ENCODE results near the gene NR5A1. TPM values are rescaled to one million over a fixed set of nuclear protein-coding genes. Genes with fewer than 3 reads are reported as not detected.

Gene NR5A1
- total RNA-seq, 1 donor from 2014 or later = not detected

GRCh38 chr9:124450241-124450924 is 56.8 kb downstream of the NR5A1 start, which contains the start of gene ADGRD2:
ADGRD2 (plus strand) TSS chr9:124450451; CDS start chr9:124451667, 1,216 bp downstream.
- Mint-ChIP-seq H3K4me1 (no peaks in the 10 kb centered on the region), H3K36me3 (ENCODE audit: low read depth) (no peaks in the 10 kb centered on the region), H3K4me3 (no peak within 1 kb of the TSS), H3K27ac (no peak within 1 kb of the TSS), H3K9me3 (no peaks in the 10 kb centered on the region), H3K27me3 (peaks cover 27% of the 10 kb centered on the region)
- intact Hi-C loops (cut with micrococcal nuclease) = no loop called here
- DNase-seq = no peak

DNA sequence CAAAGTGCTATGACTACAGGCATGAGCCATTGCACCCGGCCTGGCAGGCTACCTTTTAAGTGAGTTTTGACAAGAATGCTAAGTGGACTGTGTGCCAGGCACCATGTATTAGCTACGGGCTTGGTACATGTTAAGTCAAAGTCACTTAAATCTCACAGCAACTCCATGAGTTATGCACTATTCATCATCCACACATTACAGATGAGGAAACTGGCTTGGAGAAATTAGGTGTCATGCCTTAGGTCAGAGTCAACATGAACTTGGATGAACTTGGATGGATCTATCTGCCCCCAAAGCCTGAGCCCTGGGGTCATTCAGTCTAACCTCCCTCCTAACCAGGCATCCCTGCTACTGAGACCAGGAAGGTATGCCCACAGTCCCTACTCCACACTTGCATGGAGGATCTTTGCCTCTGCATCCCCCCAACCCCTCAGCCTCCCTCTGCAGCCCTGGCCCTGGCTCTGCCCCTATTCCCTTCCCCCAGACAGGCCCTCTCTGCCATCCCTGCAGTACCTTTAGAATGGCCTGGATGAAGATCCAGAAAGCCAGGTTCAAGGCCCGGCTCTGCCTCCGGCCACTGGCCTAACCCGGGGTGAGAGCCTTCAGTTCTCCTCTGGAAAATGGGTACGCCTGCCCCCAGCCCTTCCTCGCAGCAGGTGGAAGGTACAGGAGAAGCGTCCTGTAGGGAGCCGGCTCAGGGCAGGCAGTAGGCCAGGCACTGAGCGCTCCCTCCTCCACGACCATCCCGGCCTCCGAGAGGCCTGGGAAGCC is 57.6 kb downstream of the NR5A1 start:
- H3K27me3 Mint-ChIP-seq = peaks cover 27% of the 10 kb centered on the region
- no peaks in the 10 kb centered on the region for H3K36me3 Mint-ChIP-seq (ENCODE audit: low read depth)
- no peak for DNase-seq
- no peaks in the 10 kb centered on the region for H3K4me1 Mint-ChIP-seq
- H3K27ac Mint-ChIP-seq = no peak overlapping the region
- no peaks in the 10 kb centered on the region for H3K9me3 Mint-ChIP-seq
- no peak overlapping the region for H3K4me3 Mint-ChIP-seq
- intact Hi-C loops (cut with micrococcal nuclease) = no loop called here

GRCh38 chr9:124448019-124448418 is 59.2 kb downstream of the NR5A1 start:
- H3K36me3 Mint-ChIP-seq (ENCODE audit: low read depth) = no peaks in the 10 kb centered on the region
- intact Hi-C loops (cut with micrococcal nuclease) = no loop called here
- no peak for DNase-seq
- H3K27ac Mint-ChIP-seq = no peak overlapping the region
- H3K4me1 Mint-ChIP-seq = no peaks in the 10 kb centered on the region
- no peaks in the 10 kb centered on the region for H3K9me3 Mint-ChIP-seq
- peaks cover 27% of the 10 kb centered on the region for H3K27me3 Mint-ChIP-seq
- H3K4me3 Mint-ChIP-seq = no peak overlapping the region

DNA sequence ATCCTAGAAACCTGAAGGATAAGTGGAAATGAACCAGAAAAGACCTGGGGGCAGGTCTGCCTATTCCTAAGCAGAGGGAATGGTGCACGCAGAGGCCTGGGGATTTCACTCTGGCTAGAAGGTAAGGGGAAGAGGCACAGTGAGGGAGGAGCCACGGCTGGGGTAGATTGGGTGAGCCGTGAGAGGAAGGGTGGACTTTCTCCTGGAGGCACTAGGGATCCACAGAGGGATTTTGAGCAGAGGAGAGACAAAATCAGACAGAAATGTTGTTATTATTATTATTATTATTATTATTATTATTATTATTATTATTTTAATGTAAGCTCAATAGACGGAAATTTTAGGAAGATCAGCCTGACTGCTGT is 59.9 kb downstream of the NR5A1 start:
- Mint-ChIP-seq H3K9me3 (no peaks in the 10 kb centered on the region), H3K36me3 (ENCODE audit: low read depth) (no peaks in the 10 kb centered on the region), H3K27ac (no peak overlapping the region), H3K27me3 (peaks cover 25% of the 10 kb centered on the region), H3K4me1 (no peaks in the 10 kb centered on the region), H3K4me3 (no peak overlapping the region)
- DNase-seq = no peak
- intact Hi-C loops (cut with micrococcal nuclease) = no loop called here

DNA sequence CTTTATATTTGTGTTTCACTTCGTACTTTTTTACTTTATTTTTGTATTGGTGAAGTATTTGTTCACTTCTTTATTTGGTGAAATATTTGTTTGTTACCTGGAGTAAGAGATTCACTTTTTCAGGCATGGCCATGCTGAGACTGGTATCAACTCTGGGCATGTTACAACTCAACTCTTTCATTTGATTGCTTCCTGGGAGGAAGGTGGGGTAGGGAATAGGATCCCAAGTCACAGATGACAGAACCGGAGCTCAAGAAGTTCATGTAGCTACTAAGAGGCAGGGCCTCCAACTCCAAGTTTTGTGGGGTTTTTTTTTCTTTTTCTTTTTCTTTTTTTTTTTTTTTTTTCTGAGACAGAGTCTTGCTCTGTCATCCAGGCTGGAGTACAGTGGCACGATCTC is 63.0 kb downstream of the NR5A1 start:
- Mint-ChIP-seq H3K27me3 (peaks cover 16% of the 10 kb centered on the region), H3K36me3 (ENCODE audit: low read depth) (no peaks in the 10 kb centered on the region), H3K4me3 (no peak overlapping the region), H3K4me1 (no peaks in the 10 kb centered on the region), H3K27ac (no peak overlapping the region), H3K9me3 (no peaks in the 10 kb centered on the region)
- intact Hi-C loops (cut with micrococcal nuclease) = no loop called here
- no peak for DNase-seq

DNA sequence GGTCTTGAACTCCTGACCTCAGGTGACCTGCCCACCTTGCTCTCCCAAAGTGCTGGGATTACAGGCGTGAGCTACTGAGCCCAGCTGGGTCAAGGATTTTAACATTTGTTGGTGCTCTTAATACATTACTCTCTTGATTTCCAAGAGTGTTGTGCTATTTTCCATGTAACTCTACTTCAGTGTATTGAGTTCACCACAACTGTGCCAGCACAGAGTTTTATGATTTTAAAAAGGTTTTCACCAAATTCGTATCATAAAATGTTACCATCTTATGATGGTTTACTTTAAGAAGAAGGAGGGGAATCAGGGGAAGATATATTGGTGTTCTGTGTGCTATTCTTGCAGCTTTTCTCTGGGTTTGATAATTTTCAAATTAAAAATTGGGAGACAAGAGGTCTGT is 63.6 kb downstream of the NR5A1 start:
- H3K27ac Mint-ChIP-seq = no peak overlapping the region
- H3K9me3 Mint-ChIP-seq = no peaks in the 10 kb centered on the region
- no peak for DNase-seq
- intact Hi-C loops (cut with micrococcal nuclease) = no loop called here
- no peaks in the 10 kb centered on the region for H3K36me3 Mint-ChIP-seq (ENCODE audit: low read depth)
- no peak overlapping the region for H3K4me3 Mint-ChIP-seq
- peaks cover 14% of the 10 kb centered on the region for H3K27me3 Mint-ChIP-seq
- no peaks in the 10 kb centered on the region for H3K4me1 Mint-ChIP-seq

DNA sequence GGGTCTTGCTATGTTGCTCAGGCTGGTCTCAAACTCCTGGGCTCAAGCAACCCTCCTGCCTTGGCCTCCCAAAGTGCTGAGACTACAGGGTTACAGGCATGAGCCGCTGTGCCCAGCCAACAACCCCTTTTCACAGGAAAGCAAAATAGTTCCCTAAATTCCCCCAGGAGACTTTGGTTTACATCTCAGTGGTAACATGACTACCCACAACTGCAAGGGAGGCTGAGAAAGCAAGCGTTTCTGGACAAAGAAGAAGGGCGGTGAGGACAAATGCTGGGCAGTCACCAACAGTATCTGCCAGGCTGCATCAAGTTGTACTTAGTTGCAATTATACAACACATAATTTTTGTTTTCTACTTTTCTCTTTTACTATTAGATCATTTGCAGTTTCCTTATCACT is 64.4 kb downstream of the NR5A1 start:
- intact Hi-C loops (cut with micrococcal nuclease) = no loop called here

GRCh38 chr9:124442379-124442778 is 64.8 kb downstream of the NR5A1 start:
- Mint-ChIP-seq H3K4me1 (no peaks in the 10 kb centered on the region), H3K4me3 (no peak overlapping the region), H3K9me3 (no peaks in the 10 kb centered on the region), H3K36me3 (ENCODE audit: low read depth) (no peaks in the 10 kb centered on the region), H3K27me3 (peaks cover 11% of the 10 kb centered on the region), H3K27ac (no peak overlapping the region)
- intact Hi-C loops (cut with micrococcal nuclease) = no loop called here
- DNase-seq = no peak

More for the DNA sequence above, 64.4 kb downstream of the NR5A1 start:
- H3K27me3 Mint-ChIP-seq = peaks cover 11% of the 10 kb centered on the region
- no peaks in the 10 kb centered on the region for H3K4me1 Mint-ChIP-seq
- no peak overlapping the region for H3K4me3 Mint-ChIP-seq
- DNase-seq = no peak
- H3K36me3 Mint-ChIP-seq (ENCODE audit: low read depth) = no peaks in the 10 kb centered on the region
- no peak overlapping the region for H3K27ac Mint-ChIP-seq
- no peaks in the 10 kb centered on the region for H3K9me3 Mint-ChIP-seq

GRCh38 chr9:124441291-124441690 is 65.9 kb downstream of the NR5A1 start:
- Mint-ChIP-seq H3K27me3 (peaks cover 12% of the 10 kb centered on the region), H3K9me3 (no peaks in the 10 kb centered on the region), H3K4me3 (no peak overlapping the region), H3K27ac (no peak overlapping the region), H3K4me1 (no peaks in the 10 kb centered on the region), H3K36me3 (ENCODE audit: low read depth) (no peaks in the 10 kb centered on the region)
- no peak for DNase-seq
- intact Hi-C loops (cut with micrococcal nuclease) = no loop called here

DNA sequence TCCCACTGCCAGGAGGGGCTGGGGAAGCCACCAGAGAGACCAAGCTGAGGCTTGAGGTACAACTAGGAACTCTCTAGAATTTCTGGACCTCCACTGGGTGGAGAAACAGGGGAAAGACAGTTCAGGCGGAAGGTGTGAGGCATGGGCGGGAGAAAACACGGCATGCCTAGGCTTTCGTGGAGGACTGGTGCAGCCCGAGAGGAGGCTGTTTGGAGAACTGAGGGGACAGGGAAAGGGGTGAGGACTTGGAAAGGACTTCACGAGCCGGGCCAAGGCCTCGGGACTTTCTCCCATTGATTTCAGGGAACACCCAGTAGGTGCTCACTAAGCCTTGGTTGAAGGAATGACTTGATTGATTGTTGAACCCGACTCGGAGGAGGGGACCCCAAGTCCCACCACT is 66.4 kb downstream of the NR5A1 start:
- intact Hi-C loops (cut with micrococcal nuclease) = no loop called here
- no peaks in the 10 kb centered on the region for H3K4me1 Mint-ChIP-seq
- no peaks in the 10 kb centered on the region for H3K9me3 Mint-ChIP-seq
- H3K36me3 Mint-ChIP-seq (ENCODE audit: low read depth) = no peaks in the 10 kb centered on the region
- DNase-seq = no peak
- H3K27me3 Mint-ChIP-seq = peaks cover 12% of the 10 kb centered on the region
- no peak overlapping the region for H3K4me3 Mint-ChIP-seq
- no peak overlapping the region for H3K27ac Mint-ChIP-seq

DNA sequence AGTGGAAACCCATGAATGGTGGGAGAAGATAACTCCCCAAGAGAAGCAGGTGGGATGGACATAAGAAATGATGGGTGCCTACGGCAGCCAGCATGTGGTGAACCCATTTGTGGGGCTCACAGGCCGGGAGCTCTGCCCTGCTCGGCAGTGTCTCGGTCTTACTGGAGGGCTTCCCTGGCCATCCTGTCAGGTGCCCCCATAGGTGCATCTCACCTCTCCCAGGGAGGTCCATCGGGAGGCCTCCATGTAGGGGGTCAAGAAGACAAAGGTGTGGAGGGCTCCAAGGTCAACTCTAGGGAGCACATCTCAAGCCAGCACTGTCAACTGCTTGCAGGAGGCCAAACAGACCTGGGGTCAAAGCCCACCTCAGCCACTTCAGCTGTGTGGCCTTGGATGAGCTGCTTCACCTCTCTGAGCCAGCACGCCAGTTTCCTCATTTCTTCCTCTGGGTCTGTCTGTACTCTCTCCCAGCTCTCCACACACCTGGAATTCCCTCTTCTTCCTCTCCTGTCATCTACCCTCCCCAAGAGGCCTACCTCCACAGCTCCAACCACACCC is 67.4 kb downstream of the NR5A1 start:
- DNase-seq = no peak
- intact Hi-C loops (cut with micrococcal nuclease) = no loop called here
- H3K36me3 Mint-ChIP-seq (ENCODE audit: low read depth) = no peaks in the 10 kb centered on the region

GRCh38 chr9:124439086-124439485 is 68.1 kb downstream of the NR5A1 start:
- Mint-ChIP-seq H3K36me3 (ENCODE audit: low read depth) (no peaks in the 10 kb centered on the region), H3K27ac (no peak overlapping the region), H3K4me1 (no peaks in the 10 kb centered on the region), H3K9me3 (no peaks in the 10 kb centered on the region), H3K4me3 (no peak overlapping the region), H3K27me3 (peaks cover 12% of the 10 kb centered on the region)
- DNase-seq = no peak
- intact Hi-C loops (cut with micrococcal nuclease) = no loop called here

More for the DNA sequence above, 67.4 kb downstream of the NR5A1 start:
- Mint-ChIP-seq H3K4me3 (no peak overlapping the region), H3K27me3 (peaks cover 12% of the 10 kb centered on the region), H3K27ac (no peak overlapping the region), H3K4me1 (no peaks in the 10 kb centered on the region), H3K9me3 (no peaks in the 10 kb centered on the region)

DNA sequence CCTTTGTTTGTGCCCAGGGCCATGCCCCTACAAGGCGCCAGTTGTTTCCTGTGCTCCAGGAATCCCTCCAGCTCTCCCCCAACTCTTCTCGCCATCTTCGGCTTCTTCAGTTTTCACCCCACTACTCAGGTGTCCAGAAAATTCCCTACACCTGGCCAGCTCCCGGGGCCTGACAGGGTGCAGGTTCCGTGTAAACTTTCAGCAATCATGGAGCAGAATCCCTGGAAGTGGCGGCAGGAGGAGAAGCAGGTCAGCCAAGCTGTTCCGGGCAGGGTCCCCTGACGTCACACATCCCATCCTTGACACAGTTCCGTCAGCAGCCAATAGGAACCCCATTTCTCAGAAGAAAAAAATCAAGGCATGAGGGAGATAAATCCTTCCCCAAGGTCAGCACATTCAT is 69.1 kb downstream of the NR5A1 start:
- no peak overlapping the region for H3K27ac Mint-ChIP-seq
- peaks cover 12% of the 10 kb centered on the region for H3K27me3 Mint-ChIP-seq
- no peaks in the 10 kb centered on the region for H3K4me1 Mint-ChIP-seq
- H3K36me3 Mint-ChIP-seq (ENCODE audit: low read depth) = no peaks in the 10 kb centered on the region
- no peak overlapping the region for H3K4me3 Mint-ChIP-seq
- intact Hi-C loops (cut with micrococcal nuclease) = no loop called here
- no peak for DNase-seq
- H3K9me3 Mint-ChIP-seq = no peaks in the 10 kb centered on the region

DNA sequence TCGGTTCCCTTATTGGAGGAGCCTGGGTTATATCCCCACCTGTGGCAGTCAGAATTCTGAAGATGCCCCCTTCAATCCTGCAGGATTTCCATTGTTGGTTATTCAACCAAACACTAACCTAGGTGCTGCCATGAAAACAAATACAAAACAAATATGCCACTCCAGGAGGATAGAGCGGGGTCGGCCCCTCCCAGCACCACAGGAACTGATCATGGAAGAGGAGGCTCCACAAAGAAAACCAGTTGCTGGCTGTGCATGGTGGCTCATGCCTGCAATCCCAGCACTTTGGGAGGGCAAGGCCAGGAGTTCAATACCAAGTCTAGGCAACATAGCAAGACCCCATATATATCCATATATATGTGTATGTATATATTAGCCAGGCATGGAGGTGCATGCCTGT is 70.1 kb downstream of the NR5A1 start:
- Mint-ChIP-seq H3K9me3 (no peaks in the 10 kb centered on the region), H3K4me1 (no peaks in the 10 kb centered on the region), H3K36me3 (ENCODE audit: low read depth) (no peaks in the 10 kb centered on the region), H3K27me3 (peaks cover 11% of the 10 kb centered on the region), H3K4me3 (no peak overlapping the region), H3K27ac (no peak overlapping the region)
- intact Hi-C loops (cut with micrococcal nuclease) = no loop called here
- no peak for DNase-seq
